Measurements from ENCODE around the gene LNX2.

DNA sequence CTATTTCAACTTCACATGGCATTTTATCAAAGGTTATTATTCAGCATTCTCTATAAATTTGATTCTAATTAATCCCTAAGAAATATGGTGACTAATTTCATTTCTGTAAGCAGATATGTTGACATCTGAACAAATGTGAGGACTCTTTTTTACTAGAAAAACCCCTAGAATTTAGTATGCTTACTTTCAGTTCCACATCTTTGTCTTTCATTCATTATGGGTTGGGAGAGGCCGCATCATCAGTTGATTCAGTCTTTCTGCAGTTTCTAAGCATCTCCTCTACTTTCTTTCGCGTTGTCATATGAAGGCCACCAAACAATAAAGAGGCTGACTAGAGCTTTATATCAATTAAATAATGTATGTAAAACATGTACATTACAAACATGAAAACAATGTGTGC lies 114.5 kb downstream of the LNX2 start:
- TF ChIP-seq, protein P1, sequence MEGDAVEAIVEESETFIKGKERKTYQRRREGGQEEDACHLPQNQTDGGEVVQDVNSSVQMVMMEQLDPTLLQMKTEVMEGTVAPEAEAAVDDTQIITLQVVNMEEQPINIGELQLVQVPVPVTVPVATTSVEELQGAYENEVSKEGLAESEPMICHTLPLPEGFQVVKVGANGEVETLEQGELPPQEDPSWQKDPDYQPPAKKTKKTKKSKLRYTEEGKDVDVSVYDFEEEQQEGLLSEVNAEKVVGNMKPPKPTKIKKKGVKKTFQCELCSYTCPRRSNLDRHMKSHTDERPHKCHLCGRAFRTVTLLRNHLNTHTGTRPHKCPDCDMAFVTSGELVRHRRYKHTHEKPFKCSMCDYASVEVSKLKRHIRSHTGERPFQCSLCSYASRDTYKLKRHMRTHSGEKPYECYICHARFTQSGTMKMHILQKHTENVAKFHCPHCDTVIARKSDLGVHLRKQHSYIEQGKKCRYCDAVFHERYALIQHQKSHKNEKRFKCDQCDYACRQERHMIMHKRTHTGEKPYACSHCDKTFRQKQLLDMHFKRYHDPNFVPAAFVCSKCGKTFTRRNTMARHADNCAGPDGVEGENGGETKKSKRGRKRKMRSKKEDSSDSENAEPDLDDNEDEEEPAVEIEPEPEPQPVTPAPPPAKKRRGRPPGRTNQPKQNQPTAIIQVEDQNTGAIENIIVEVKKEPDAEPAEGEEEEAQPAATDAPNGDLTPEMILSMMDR (IDR thresholded peaks at IDR 0.05), result no peak
- TF ChIP-seq POLR2A (IDR thresholded peaks at IDR 0.05), result no peak
